Renal pelvis (tissue), 12 donors: ENCODE measurements around the gene FAM89B. TPM values are rescaled to one million over a fixed set of nuclear protein-coding genes. Genes with fewer than 3 reads are reported as not detected.
"Not testable (repeated sequence)": the region's sequence is repeated elsewhere in the genome, so short reads cannot be mapped to it uniquely, and the experiment has no call there.

Experiments used
- DNase-seq: peaks from one replicate; pipeline ENCODE4 v3.0.0-alpha.2; 2013
- long read RNA-seq, 16 experiments: transcript quantifications; one replicate each; lab custom pipeline, GENCODE V29; 2026
- polyA plus RNA-seq, 3 donors: library from polyadenylated mRNA; unstranded; fragments of 120-200 nt; gene quantifications; one replicate each; pipeline ENCODE4 v1.2.1, GENCODE V29; 2013; ENCODE audit not compliant: insufficient read length in 3 of 3

Gene FAM89B
- 10 to 100 TPM; 21.2 to 35.4 (median 25.4) TPM for polyA plus RNA-seq
- long read RNA-seq, donor 1, transcript FAM89B-202 (2 exons, 1,337 nt) = minor isoform, 15 of 39 reads
- long read RNA-seq, donor 1, transcript FAM89B-203 (2 exons, 1,263 nt) = major isoform, 20 of 39 reads
- long read RNA-seq, donor 1, partial matches to known transcripts = 0 of 39 reads
- long read RNA-seq, donor 1, other reads (novel, unspliced or antisense) = 0 of 39 reads
- long read RNA-seq, donor 2, transcript FAM89B-201 (2 exons, 1,409 nt) = minor isoform, 6 of 65 reads
- long read RNA-seq, donor 2, transcript FAM89B-203 (2 exons, 1,263 nt) = major isoform, 33 of 65 reads
- long read RNA-seq, donor 2, transcript FAM89B-202 (2 exons, 1,337 nt) = minor isoform, 26 of 65 reads
- long read RNA-seq, donor 2, partial matches to known transcripts = 0 of 65 reads
- long read RNA-seq, donor 2, other reads (novel, unspliced or antisense) = 0 of 65 reads
- long read RNA-seq, donor 3, transcript FAM89B-203 (2 exons, 1,263 nt) = minor isoform, 15 of 37 reads
- long read RNA-seq, donor 3, transcript FAM89B-202 (2 exons, 1,337 nt) = major isoform, 19 of 37 reads
- long read RNA-seq, donor 3, partial matches to known transcripts = 0 of 37 reads
- long read RNA-seq, donor 3, other reads (novel, unspliced or antisense) = 0 of 37 reads
- long read RNA-seq, donor 4, transcript FAM89B-203 (2 exons, 1,263 nt) = major isoform, 31 of 53 reads
- long read RNA-seq, donor 4, transcript FAM89B-201 (2 exons, 1,409 nt) = minor isoform, 7 of 53 reads
- long read RNA-seq, donor 4, transcript FAM89B-202 (2 exons, 1,337 nt) = minor isoform, 15 of 53 reads
- long read RNA-seq, donor 4, partial matches to known transcripts = 0 of 53 reads
- long read RNA-seq, donor 4, other reads (novel, unspliced or antisense) = 0 of 53 reads
- long read RNA-seq, donor 5, transcript FAM89B-202 (2 exons, 1,337 nt) = minor isoform, 9 of 28 reads
- long read RNA-seq, donor 5, transcript FAM89B-203 (2 exons, 1,263 nt) = major isoform, 16 of 28 reads
- long read RNA-seq, donor 5, partial matches to known transcripts = 0 of 28 reads
- long read RNA-seq, donor 5, other reads (novel, unspliced or antisense) = 0 of 28 reads
- long read RNA-seq, donor 6, transcript FAM89B-203 (2 exons, 1,263 nt) = major isoform, 19 of 42 reads
- long read RNA-seq, donor 6, transcript FAM89B-202 (2 exons, 1,337 nt) = major isoform, 19 of 42 reads
- long read RNA-seq, donor 6, partial matches to known transcripts = 0 of 42 reads
- long read RNA-seq, donor 6, other reads (novel, unspliced or antisense) = 0 of 42 reads
- long read RNA-seq, donor 7, transcript FAM89B-203 (2 exons, 1,263 nt) = major isoform, 31 of 53 reads
- long read RNA-seq, donor 7, transcript FAM89B-202 (2 exons, 1,337 nt) = minor isoform, 20 of 53 reads
- long read RNA-seq, donor 7, partial matches to known transcripts = 0 of 53 reads
- long read RNA-seq, donor 7, other reads (novel, unspliced or antisense) = 0 of 53 reads
- long read RNA-seq, donor 8, transcript FAM89B-203 (2 exons, 1,263 nt) = major isoform, 22 of 35 reads
- long read RNA-seq, donor 8, transcript FAM89B-202 (2 exons, 1,337 nt) = minor isoform, 9 of 35 reads
- long read RNA-seq, donor 8, partial matches to known transcripts = 0 of 35 reads
- long read RNA-seq, donor 8, other reads (novel, unspliced or antisense) = 0 of 35 reads
- long read RNA-seq, donor 9, transcript FAM89B-202 (2 exons, 1,337 nt) = minor isoform, 19 of 63 reads
- long read RNA-seq, donor 9, transcript FAM89B-203 (2 exons, 1,263 nt) = major isoform, 29 of 63 reads
- long read RNA-seq, donor 9, partial matches to known transcripts = 11 of 63 reads
- long read RNA-seq, donor 9, other reads (novel, unspliced or antisense) = 0 of 63 reads
- long read RNA-seq, donor 10, transcript FAM89B-203 (2 exons, 1,263 nt) = major isoform, 23 of 45 reads
- long read RNA-seq, donor 10, transcript FAM89B-202 (2 exons, 1,337 nt) = minor isoform, 17 of 45 reads
- long read RNA-seq, donor 10, transcript FAM89B-201 (2 exons, 1,409 nt) = minor isoform, 5 of 45 reads
- long read RNA-seq, donor 10, partial matches to known transcripts = 0 of 45 reads
- long read RNA-seq, donor 10, other reads (novel, unspliced or antisense) = 0 of 45 reads
- long read RNA-seq, donor 11, transcript FAM89B-202 (2 exons, 1,337 nt) = minor isoform, 7 of 21 reads
- long read RNA-seq, donor 11, transcript FAM89B-203 (2 exons, 1,263 nt) = major isoform, 13 of 21 reads
- long read RNA-seq, donor 11, partial matches to known transcripts = 0 of 21 reads
- long read RNA-seq, donor 11, other reads (novel, unspliced or antisense) = 0 of 21 reads
- long read RNA-seq, donor 12, transcript FAM89B-201 (2 exons, 1,409 nt) = minor isoform, 5 of 77 reads
- long read RNA-seq, donor 12, transcript FAM89B-203 (2 exons, 1,263 nt) = major isoform, 37 of 77 reads
- long read RNA-seq, donor 12, transcript FAM89B-202 (2 exons, 1,337 nt) = minor isoform, 22 of 77 reads
- long read RNA-seq, donor 12, partial matches to known transcripts = 13 of 77 reads
- long read RNA-seq, donor 12, other reads (novel, unspliced or antisense) = 0 of 77 reads
- long read RNA-seq, donor 13, transcript FAM89B-203 (2 exons, 1,263 nt) = major isoform, 13 of 20 reads
- long read RNA-seq, donor 13, transcript FAM89B-202 (2 exons, 1,337 nt) = minor isoform, 5 of 20 reads
- long read RNA-seq, donor 13, partial matches to known transcripts = 0 of 20 reads
- long read RNA-seq, donor 13, other reads (novel, unspliced or antisense) = 0 of 20 reads
- long read RNA-seq, donor 14 = 0 reads
- long read RNA-seq, donor 15, transcript FAM89B-203 (2 exons, 1,263 nt) = major isoform, 46 of 70 reads
- long read RNA-seq, donor 15, transcript FAM89B-202 (2 exons, 1,337 nt) = minor isoform, 21 of 70 reads
- long read RNA-seq, donor 15, partial matches to known transcripts = 0 of 70 reads
- long read RNA-seq, donor 15, other reads (novel, unspliced or antisense) = 0 of 70 reads
- long read RNA-seq, donor 16, transcript FAM89B-202 (2 exons, 1,337 nt) = minor isoform, 22 of 54 reads
- long read RNA-seq, donor 16, transcript FAM89B-203 (2 exons, 1,263 nt) = major isoform, 29 of 54 reads
- long read RNA-seq, donor 16, partial matches to known transcripts = 0 of 54 reads
- long read RNA-seq, donor 16, other reads (novel, unspliced or antisense) = 0 of 54 reads

DNA sequence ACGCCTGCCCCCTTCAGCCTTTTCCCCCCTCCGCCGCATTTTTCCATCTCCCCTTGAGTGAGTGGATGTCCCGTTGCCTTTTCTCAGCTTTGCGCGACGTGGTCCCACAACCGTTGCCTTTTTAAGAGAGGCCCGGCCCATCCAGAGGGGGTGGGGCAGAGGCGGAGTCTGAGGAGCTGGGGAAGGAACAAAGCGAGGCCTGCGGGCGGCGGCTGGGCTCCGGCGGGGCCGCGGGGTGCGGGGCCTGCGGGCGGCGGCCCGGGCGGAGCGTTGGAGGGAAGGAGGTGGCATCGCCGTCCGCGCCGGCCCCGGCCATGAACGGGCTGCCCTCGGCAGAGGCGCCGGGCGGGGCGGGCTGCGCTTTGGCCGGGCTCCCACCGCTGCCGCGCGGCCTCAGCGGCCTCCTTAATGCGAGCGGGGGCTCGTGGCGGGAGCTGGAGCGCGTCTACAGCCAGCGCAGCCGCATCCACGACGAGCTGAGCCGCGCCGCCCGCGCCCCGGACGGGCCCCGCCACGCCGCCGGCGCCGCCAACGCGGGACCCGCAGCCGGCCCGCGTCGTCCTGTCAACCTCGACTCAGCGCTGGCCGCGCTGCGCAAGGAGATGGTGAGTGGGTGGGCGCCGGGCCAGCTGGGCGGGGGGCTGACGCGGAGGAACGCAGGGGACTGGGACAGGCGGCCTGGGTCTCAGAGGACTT, at the start of gene FAM89B:
FAM89B (plus strand) TSS at position 183 of the 696 bp plus-strand sequence; CDS start at position 315, 132 bp downstream.
- DNase-seq = peak; percentile 92

DNA sequence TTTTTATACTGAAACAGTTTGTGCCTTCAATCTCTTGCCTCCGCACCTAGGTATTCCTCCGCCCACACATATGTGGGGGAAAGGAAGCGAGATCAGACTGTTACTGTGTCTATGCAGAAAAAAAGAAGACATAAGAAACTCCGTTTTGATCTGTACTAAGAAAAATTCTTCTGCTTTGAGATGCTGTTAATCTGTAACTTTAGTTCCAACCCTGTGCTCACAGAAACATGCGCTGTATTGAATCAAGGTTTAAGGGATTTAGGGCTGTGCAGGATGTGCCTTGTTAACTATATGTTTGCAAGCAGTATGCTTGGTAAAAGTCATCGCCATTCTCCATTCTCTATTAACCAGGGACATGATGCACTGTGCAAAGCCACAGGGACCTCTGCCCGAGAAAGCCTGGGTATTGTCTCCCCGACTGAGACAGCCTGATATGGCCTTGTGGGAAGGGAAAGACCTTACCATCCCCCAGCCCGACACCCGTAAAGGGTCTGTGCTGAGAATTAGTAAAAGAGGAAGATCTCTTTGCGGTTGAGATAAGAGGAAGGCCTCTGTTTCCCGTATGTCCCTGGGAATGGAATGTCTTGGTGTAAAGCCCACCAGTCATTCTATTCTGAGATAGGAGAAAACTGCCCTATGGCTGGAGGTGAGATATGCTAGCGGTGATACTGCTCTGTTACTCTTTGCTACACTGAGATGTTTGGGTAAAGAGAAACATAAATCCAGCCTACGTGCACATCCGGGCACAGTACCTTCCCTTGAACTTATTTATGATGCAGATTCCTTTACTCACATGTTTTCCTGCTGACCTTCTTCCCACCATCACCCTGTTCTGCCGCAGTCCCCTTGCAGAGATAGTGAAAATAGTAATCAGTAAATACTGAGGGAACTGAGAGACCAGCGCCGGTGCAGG, 49.4 kb upstream of the FAM89B start:
- not testable (repeated sequence) for DNase-seq

DNA sequence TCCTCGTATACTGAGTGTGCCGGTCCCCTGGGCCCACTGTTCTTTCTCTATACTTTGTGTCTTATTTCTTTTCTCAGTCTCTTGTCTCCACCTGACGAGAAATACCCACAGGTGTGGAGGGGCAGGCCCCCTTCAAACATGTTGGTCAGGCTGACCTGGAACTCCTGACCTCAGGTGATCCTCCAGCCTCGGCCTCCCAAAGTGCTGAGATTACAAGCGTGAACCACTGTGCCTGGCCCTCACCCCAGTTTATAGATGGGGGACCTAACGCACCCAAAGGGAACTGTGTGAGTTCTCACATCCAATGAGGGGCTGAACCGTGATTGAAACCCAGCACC, 48.7 kb upstream of the FAM89B start:
- DNase-seq = not testable (repeated sequence)

DNA sequence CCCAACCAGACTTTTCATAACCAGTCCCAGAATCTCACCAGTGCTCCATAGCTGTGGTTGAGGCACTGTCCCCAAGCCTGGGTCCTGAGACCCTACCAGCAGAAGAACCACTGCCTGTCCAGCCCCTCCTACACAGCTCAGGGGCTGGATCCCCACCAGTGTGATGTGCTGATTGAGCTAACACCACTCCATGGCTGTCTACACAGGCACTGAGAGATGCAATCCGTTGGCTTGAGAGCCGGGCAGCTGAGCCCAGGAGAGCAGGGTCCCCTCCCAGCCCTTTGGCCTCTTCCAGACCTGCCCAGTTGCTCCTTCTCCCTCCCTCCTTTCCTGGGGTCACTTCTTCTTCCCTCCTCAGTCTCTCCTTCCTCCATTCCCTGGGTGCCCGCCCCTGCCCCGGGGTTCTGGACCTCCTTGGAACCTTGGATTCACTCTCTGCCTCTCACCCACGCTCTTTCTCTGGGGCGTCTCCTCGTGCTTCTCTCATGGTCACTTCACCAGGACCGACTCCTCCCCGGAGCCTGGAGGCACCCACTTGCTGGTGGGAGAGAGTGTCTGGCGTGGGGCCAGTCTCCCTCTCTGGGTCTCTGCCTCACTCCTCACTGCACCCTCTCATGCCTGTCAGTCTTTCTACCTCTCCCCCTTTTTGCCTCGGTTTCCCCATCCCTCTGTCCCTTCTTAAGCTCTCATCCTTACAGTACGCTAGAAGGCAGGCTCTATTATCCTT, 48.2 kb upstream of the FAM89B start:
- DNase-seq = no peak

DNA sequence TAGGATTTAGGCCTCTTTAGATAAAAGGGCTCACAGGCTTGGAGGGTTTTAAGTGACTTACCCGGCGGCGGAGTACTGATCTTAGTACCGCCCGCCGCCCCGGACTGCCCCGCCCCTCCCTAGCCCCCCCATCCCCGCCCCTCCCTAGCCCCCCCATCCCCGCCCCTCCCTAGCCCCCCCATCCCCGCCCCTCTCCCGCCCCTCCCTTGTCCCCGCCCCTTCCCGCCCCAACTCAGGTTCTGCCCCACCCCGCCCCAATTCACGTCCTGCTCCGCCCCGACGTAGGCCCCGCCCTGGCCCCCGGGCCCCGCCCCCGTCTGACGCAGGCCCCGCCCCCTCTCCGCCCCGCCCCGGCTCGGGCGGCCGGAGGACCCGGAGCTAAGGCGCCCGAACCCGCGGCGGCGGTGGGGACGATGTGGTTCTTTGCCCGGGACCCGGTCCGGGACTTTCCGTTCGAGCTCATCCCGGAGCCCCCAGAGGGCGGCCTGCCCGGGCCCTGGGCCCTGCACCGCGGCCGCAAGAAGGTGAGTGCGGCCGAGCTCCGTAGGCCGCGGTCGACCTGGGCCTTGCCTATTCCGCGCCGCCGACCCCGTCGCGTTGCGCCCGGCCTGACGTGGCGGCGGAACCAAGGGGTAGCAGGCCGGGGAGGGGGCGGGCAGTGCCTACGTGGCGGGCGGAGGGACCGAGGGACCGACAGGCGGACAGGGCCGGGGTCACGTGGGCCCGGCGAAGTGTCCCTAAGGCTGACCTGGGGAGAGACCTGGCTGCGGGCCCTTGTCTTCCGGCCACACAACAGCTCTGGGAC, 47.4 kb upstream of the FAM89B start, which contains the start of gene SCYL1:
SCYL1 (plus strand) TSS at position 343 of the 805 bp plus-strand sequence; CDS start at position 414, 71 bp downstream.
- peak; percentile 67 for DNase-seq

DNA sequence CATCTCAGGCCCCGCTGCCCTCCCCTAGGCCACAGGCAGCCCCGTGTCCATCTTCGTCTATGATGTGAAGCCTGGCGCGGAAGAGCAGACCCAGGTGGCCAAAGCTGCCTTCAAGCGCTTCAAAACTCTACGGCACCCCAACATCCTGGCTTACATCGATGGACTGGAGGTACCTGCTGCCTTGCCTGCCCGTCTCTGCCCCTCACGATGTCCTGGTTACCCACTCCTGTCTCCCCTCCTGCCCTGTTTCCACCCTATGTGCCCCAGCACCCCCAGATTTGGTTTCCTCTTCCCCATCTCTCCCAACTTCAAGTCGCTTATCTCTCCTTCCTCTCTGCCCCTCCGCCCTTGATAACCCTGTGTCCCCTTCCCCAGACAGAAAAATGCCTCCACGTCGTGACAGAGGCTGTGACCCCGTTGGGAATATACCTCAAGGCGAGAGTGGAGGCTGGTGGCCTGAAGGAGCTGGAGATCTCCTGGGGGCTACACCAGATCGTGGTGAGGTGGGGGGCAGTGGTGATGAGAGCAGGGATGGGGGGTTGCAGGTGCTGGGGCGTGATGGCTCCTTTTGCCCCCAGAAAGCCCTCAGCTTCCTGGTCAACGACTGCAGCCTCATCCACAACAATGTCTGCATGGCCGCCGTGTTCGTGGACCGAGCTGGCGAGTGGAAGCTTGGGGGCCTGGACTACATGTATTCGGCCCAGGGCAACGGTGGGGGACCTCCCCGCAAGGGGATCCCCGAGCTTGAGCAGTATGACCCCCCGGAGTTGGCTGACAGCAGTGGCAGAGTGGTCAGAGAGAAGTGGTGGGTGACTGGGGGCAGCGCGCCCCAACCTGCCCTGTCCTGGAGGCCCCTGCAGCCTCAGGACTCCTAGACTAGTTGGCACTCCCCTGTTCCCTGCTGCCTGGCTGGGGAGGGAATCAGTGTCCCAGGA, 46.5 kb upstream of the FAM89B start:
- no peak for DNase-seq

DNA sequence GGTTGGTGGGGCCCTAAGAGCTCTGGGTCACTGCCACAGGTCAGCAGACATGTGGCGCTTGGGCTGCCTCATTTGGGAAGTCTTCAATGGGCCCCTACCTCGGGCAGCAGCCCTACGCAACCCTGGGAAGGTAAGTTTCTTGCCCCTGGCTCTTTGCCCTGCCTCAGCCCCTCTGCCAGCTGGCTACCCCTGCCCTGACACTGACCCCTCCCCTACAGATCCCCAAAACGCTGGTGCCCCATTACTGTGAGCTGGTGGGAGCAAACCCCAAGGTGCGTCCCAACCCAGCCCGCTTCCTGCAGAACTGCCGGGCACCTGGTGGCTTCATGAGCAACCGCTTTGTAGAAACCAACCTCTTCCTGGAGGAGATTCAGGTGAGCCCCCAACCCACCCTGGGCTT, 45.6 kb upstream of the FAM89B start:
- DNase-seq = no peak

DNA sequence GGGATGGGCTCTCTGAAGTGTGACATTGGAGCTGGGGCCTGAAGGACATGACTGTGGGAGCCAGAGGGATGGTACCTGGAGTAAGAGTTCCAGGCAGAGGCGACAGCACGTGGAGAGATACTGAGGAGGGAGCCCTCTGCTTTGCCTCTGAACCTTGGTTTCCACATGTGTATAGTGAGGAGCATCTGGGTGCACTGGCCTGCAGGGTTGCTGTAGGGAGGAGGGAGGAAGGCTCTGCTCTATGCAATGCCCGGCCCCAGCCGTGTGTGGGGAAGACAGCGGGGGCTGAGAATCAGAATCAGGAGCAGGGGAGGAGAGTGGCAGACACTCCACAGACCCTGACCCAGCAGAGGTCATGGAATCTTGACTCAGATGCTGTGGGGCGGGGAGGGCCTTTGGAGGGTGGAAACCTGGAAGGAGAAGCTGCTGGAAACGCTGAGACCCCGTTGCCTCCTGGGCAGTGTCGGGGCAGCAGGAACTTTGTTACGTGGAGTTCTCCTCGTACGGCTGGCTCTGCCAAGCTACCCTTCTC, 43.5 kb upstream of the FAM89B start:
- no peak for DNase-seq

DNA sequence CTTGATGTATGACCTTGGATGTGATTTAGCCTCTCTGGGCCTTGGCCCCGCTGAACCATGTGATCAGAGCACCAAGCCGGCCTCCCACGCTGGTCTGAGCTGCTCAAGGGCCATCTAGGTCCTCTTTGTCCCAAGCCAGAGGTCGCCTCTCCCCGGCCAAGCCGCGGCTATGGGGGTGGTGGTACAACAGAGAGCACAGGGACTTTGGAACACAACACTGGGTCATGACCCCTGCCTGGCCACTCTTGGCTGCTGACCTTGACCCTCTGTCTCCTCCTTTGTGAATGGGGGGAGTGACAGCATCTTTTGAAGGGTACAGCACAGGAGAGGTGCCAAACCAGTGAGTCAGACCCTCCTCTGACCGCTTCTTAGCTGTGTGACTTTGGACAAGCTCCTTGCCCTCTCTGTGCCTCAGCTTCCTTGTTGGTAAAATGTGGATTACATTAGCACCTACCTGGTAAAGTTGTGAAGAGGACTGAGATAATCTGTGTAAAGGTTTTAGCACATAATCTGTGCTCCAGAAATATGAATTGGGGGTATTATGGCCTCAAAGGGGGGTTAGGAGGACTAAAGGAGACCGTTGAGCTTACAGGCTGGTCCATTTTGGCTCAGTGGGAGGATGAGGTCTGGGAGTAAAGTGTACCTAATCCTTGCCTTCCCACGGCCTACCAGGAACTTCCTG, 42.7 kb upstream of the FAM89B start:
- DNase-seq = no peak

DNA sequence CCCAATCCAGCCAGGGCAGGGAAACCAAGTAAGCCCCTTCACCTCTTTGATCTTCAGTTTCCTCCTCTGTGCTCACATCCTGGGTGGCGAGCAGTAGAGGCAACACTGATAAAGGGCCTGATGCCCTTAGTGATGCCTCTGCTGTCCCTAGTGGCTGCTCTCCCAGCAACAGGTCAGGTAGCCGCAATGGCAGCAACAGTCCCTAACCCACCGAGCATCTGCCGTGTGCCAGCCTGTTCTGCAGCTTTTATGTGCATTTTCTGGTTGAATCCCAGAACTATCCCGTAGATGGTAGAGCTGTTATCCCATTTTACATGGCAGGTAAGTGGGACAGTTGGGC, 42.2 kb upstream of the FAM89B start:
- DNase-seq = no peak

DNA sequence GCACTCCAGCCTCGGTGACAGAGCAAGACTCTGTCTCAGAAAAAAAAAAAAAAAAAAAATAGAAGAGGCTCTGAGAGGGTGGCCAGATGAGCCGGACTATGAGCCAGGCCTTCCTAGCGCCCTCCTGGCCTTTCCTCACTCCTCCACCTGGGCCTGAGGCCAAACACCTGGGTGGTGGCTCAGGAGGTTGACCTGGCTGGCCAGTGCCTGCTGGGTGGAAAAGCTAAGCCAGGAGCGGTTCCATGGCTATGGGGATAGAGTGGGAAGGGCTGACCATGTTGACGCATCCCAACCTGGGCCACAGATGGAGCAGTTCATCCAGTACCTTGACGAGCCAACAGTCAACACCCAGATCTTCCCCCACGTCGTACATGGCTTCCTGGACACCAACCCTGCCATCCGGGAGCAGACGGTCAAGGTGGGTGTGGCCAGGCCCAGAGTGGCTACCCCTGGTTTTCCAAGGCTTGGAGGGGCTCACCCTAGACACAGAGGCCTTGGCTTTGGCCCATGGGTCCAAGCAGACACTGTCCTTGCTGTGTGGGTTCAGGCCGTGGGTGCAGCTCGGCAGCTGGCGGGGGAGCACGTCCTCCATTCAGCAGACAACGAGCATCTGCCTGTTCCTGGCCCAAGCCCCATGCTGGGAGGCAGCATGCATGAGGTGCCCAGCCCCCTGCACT, 39.8 kb upstream of the FAM89B start:
- no peak for DNase-seq

DNA sequence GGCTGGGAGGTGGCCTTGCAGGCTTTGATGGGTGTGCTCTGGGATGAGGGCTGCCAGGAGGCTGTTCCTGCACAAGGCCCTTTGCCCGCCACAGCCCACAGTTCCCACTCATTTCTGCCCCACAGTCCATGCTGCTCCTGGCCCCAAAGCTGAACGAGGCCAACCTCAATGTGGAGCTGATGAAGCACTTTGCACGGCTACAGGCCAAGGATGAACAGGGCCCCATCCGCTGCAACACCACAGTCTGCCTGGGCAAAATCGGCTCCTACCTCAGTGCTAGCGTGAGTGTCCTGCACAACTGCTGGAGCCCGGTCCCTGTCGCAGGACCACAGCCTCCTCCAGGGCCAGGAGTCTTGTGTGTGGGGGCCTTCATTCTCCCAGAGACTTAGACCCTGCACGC, 37.2 kb upstream of the FAM89B start:
- no peak for DNase-seq
